ENCODE results near the gene PRELID2. TPM values are rescaled to one million over a fixed set of nuclear protein-coding genes. Genes with fewer than 3 reads are reported as not detected.

Gene PRELID2
- total and polyA plus RNA-seq, 2 experiments from 2014 or later = 15.6 to 24.7 TPM

GRCh38 chr5:145775893-145776444 is 59.2 kb downstream of the PRELID2 start:
- Histone ChIP-seq H3K4me1 (ENCODE audit: insufficient read depth) (no peaks in the 10 kb centered on the region), H3K4me2 (no peak overlapping the region), H3K4me3 (no peak overlapping the region), H2AFZ (no peak overlapping the region), H3K79me2 (no peaks in the 10 kb centered on the region), H3K9me3 (ENCODE audit: low read depth) (no peaks in the 10 kb centered on the region), H4K20me1 (ENCODE audit: insufficient read depth, poor library complexity, severe bottlenecking) (no peaks in the 10 kb centered on the region), H3K36me3 (replicated peaks; ENCODE audit: insufficient read depth, low read depth) (no peaks in the 10 kb centered on the region), H3K27ac (peak overlapping the region; percentile 68), H3K9me2 (replicated peaks; ENCODE audit: insufficient read depth) (no peaks in the 10 kb centered on the region), H3K27me3 (no peaks in the 10 kb centered on the region)
- peak; percentile 59 for DNase-seq (ENCODE audit: low spot score)
- TF ChIP-seq EZH2 (IDR thresholded peaks at IDR 0.05; ENCODE audit: borderline replicate concordance) (no peak), CTCF (IDR thresholded peaks at IDR 0.05; ENCODE audit: poor library complexity) (no peak), EZH2phosphoT487 (IDR thresholded peaks at IDR 0.05; ENCODE audit: low read depth, severe bottlenecking, unreplicated experiment) (no peak)
- 53% methylated on average over 2 of the region's 2 CpGs for WGBS (ENCODE audit: low lambda C conversion rate, missing lambda C conversion rate)

- 87% methylated on average over 1 of the region's 1 CpG for WGBS (ENCODE audit: low lambda C conversion rate, missing lambda C conversion rate)
- H3K4me3 ChIP-seq = no peak overlapping the region
- DNase-seq (ENCODE audit: low spot score) = no peak
- TF ChIP-seq EZH2phosphoT487 (IDR thresholded peaks at IDR 0.05; ENCODE audit: low read depth, severe bottlenecking, unreplicated experiment) (no peak), CTCF (IDR thresholded peaks at IDR 0.05; ENCODE audit: poor library complexity) (no peak), EZH2 (IDR thresholded peaks at IDR 0.05; ENCODE audit: borderline replicate concordance) (no peak)
- no peaks in the 10 kb centered on the region for H3K9me2 ChIP-seq (replicated peaks; ENCODE audit: insufficient read depth)
- H2AFZ ChIP-seq = no peak overlapping the region
- H3K27me3 ChIP-seq = no peaks in the 10 kb centered on the region
- H3K4me2 ChIP-seq = no peak overlapping the region
- no peaks in the 10 kb centered on the region for H3K36me3 ChIP-seq (replicated peaks; ENCODE audit: insufficient read depth, low read depth)
- peak overlapping the region; percentile 68 for H3K27ac ChIP-seq
- no peaks in the 10 kb centered on the region for H4K20me1 ChIP-seq (ENCODE audit: insufficient read depth, poor library complexity, severe bottlenecking)
- no peaks in the 10 kb centered on the region for H3K79me2 ChIP-seq
- no peaks in the 10 kb centered on the region for H3K4me1 ChIP-seq (ENCODE audit: insufficient read depth)
- H3K9me3 ChIP-seq (ENCODE audit: low read depth) = no peaks in the 10 kb centered on the region
Measured at GRCh38 chr5:145775411-145775810, 59.7 kb downstream of the PRELID2 start.

DNA sequence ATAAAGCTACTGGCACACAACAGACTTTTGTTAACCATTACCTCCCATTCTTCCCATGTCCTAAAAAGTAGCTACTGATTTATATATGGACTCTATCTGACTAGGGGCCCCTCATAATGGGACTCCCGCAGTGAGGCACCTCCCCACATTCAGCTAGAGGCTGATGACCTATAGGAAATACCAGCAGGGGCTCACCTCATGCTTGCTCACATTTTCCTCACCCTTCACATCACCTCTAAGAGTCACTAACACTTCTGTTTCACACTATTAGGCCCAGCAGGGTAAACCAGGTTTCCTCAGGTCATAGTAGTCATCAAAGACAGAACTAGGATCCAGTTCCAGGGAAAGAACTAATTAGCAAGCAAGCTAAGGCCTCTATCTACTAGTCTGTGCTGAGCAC is 60.7 kb downstream of the PRELID2 start:
- H3K27ac ChIP-seq = no peak overlapping the region
- no peaks in the 10 kb centered on the region for H3K79me2 ChIP-seq
- no peak overlapping the region for H3K4me2 ChIP-seq
- H2AFZ ChIP-seq = no peak overlapping the region
- no peaks in the 10 kb centered on the region for H3K36me3 ChIP-seq (replicated peaks; ENCODE audit: insufficient read depth, low read depth)
- no peaks in the 10 kb centered on the region for H4K20me1 ChIP-seq (ENCODE audit: insufficient read depth, poor library complexity, severe bottlenecking)
- H3K9me2 ChIP-seq (replicated peaks; ENCODE audit: insufficient read depth) = no peaks in the 10 kb centered on the region
- H3K4me3 ChIP-seq = no peak overlapping the region
- H3K9me3 ChIP-seq (ENCODE audit: low read depth) = no peaks in the 10 kb centered on the region
- no peak for DNase-seq (ENCODE audit: low spot score)
- 71% methylated on average over 1 of the region's 1 CpG for WGBS (ENCODE audit: low lambda C conversion rate, missing lambda C conversion rate)
- no peaks in the 10 kb centered on the region for H3K4me1 ChIP-seq (ENCODE audit: insufficient read depth)
- no peaks in the 10 kb centered on the region for H3K27me3 ChIP-seq
- TF ChIP-seq EZH2 (IDR thresholded peaks at IDR 0.05; ENCODE audit: borderline replicate concordance) (no peak), CTCF (IDR thresholded peaks at IDR 0.05; ENCODE audit: poor library complexity) (no peak), EZH2phosphoT487 (IDR thresholded peaks at IDR 0.05; ENCODE audit: low read depth, severe bottlenecking, unreplicated experiment) (no peak)

GRCh38 chr5:145772466-145772865 is 62.7 kb downstream of the PRELID2 start:
- no peaks in the 10 kb centered on the region for H3K36me3 ChIP-seq (replicated peaks; ENCODE audit: insufficient read depth, low read depth)
- no peaks in the 10 kb centered on the region for H3K79me2 ChIP-seq
- H3K4me3 ChIP-seq = no peak overlapping the region
- no peak overlapping the region for H3K27ac ChIP-seq
- TF ChIP-seq CTCF (IDR thresholded peaks at IDR 0.05; ENCODE audit: poor library complexity) (no peak), EZH2 (IDR thresholded peaks at IDR 0.05; ENCODE audit: borderline replicate concordance) (no peak), EZH2phosphoT487 (IDR thresholded peaks at IDR 0.05; ENCODE audit: low read depth, severe bottlenecking, unreplicated experiment) (no peak)
- DNase-seq (ENCODE audit: low spot score) = no peak
- H3K27me3 ChIP-seq = no peaks in the 10 kb centered on the region
- no peaks in the 10 kb centered on the region for H3K9me3 ChIP-seq (ENCODE audit: low read depth)
- H3K4me1 ChIP-seq (ENCODE audit: insufficient read depth) = no peaks in the 10 kb centered on the region
- H4K20me1 ChIP-seq (ENCODE audit: insufficient read depth, poor library complexity, severe bottlenecking) = no peaks in the 10 kb centered on the region
- H3K9me2 ChIP-seq (replicated peaks; ENCODE audit: insufficient read depth) = no peaks in the 10 kb centered on the region
- no peak overlapping the region for H2AFZ ChIP-seq
- no peak overlapping the region for H3K4me2 ChIP-seq

Measured in hepatocyte (in vitro differentiated cells).